HCT116 (cell line): ENCODE measurements around the gene LAMTOR1. TPM values are rescaled to one million over a fixed set of nuclear protein-coding genes. Genes with fewer than 3 reads are reported as not detected.

Source experiments
- ATAC-seq: fragments of 200-7000 bp; cut with Tn5 transposase; 2 replicates; pipeline ENCODE4 v1.9.1; 2020; ENCODE audit warnings: mild to moderate bottlenecking, moderate library complexity
- BruUV-seq: library from RNA; stranded (reverse); fragments of 400-500 nt; replicated peaks from 2 replicates; lab custom pipeline; 2021; lab: Mats Ljungman, UMichigan
- CTCF ChIA-PET: fragments of 300-600 bp; sonication (Branson Sonifier 250); formaldehyde crosslinking; loops from one replicate; lab custom pipeline; 2021; ENCODE audit warnings: antibody characterized with exemption; lab: Charles Lee
- POLR2A ChIA-PET: fragments of 300-600, 350-600 bp; sonication (Branson Sonifier 250); formaldehyde crosslinking; loops from one replicate; lab custom pipeline; 2021; ENCODE audit warnings: antibody characterized with exemption; lab: Charles Lee
- RAD21 ChIA-PET, 2 experiments: fragments of 300-600 bp; sonication (Branson Sonifier 250); formaldehyde crosslinking; loops; one replicate each; lab custom pipeline; 2023; ENCODE audit warnings: low total read pairs in 2 of 2; ENCODE audit not compliant: uncharacterized antibody in 2 of 2, unreplicated experiment in 2 of 2, low non-redundant PET in 1 of 2; lab: Charles Lee
- DNase-seq: peaks from one replicate; pipeline ENCODE4 v3.0.0-alpha.2; 2010; ENCODE audit warnings: low read depth, low spot score
- H2AFZ ChIP-seq: fragments of 200-600 bp; shearing (Covaris generic), sonication (generic); 2 replicates; pipeline ENCODE4 v1.6.1; 2017; ENCODE audit warnings: low read depth, mixed run types, mixed read lengths, antibody characterized with exemption, low read length; ENCODE audit not compliant: poor library complexity, severe bottlenecking
- H3K27ac ChIP-seq: 2 replicates; pipeline ENCODE4 v1.5.1; 2012; ENCODE audit warnings: low read depth, low read length
- H3K27me3 ChIP-seq: fragments of 200-600 bp; sonication (generic); 2 replicates; pipeline ENCODE4 v1.6.1; 2016; ENCODE audit warnings: mixed run types, low read length, mixed read lengths; ENCODE audit not compliant: insufficient read depth
- H3K36me3 ChIP-seq, 2 experiments: fragments of 200-500 bp in 1 of 2; fragments of 200-600 bp in 1 of 2; sonication (Bioruptor generic) in 1 of 2; sonication (generic) in 1 of 2; 2 replicates each; pipeline versions ENCODE4 v1.5.1 to v1.6.1; 2014 to 2016; ENCODE audit warnings: low read length in 2 of 2, inconsistent platforms in 1 of 2, mixed read lengths in 1 of 2, mixed run types in 1 of 2; ENCODE audit not compliant: insufficient read depth in 2 of 2, control insufficient read depth in 1 of 2
- H3K4me1 ChIP-seq, 2 experiments: fragments of 200-600 bp in 1 of 2; sonication (generic) in 1 of 2; 2 replicates each; pipeline versions ENCODE4 v1.5.1 to v1.6.1; 2012 to 2017; ENCODE audit warnings: low read length in 2 of 2, inconsistent platforms in 1 of 2, mild to moderate bottlenecking in 1 of 2, mixed read lengths in 1 of 2, mixed run types in 1 of 2, moderate library complexity in 1 of 2; ENCODE audit not compliant: insufficient read depth in 2 of 2, control insufficient read depth in 1 of 2
- H3K4me2 ChIP-seq: fragments of 200-600 bp; sonication (generic); 2 replicates; pipeline ENCODE4 v1.6.1; 2017; ENCODE audit warnings: mixed run types, low read length, mixed read lengths
- H3K4me3 ChIP-seq, 2 experiments: fragments of 200-600 bp in 1 of 2; sonication (generic) in 1 of 2; replicated peaks in 1 of 2; 2 replicates each; pipeline ENCODE4 v1.5.1; 2011 to 2016; ENCODE audit warnings: low read length in 2 of 2, control low read depth in 1 of 2, low read depth in 1 of 2, mild to moderate bottlenecking in 1 of 2, mixed read lengths in 1 of 2, mixed run types in 1 of 2
- H3K79me2 ChIP-seq: fragments of 200-600 bp; sonication (generic); 2 replicates; pipeline ENCODE4 v1.6.1; 2017; ENCODE audit warnings: mild to moderate bottlenecking, mixed run types, low read length, moderate library complexity, mixed read lengths; ENCODE audit not compliant: insufficient read depth
- H3K9ac ChIP-seq: fragments of 200-600 bp; sonication (generic); 2 replicates; pipeline ENCODE4 v1.6.1; 2016; ENCODE audit warnings: low read length, mixed read lengths
- H3K9me2 ChIP-seq: fragments of 200-600 bp; sonication (generic), shearing (Covaris generic); 2 replicates; pipeline ENCODE4 v1.6.1; 2017; ENCODE audit warnings: mixed run types, mild to moderate bottlenecking, moderate library complexity; ENCODE audit not compliant: insufficient read depth
- H3K9me3 ChIP-seq, 2 experiments: fragments of 200-500 bp in 1 of 2; fragments of 200-600 bp in 1 of 2; sonication (Bioruptor generic) in 1 of 2; sonication (generic) in 1 of 2; 2 replicates each; pipeline ENCODE4 v1.6.1; 2014 to 2017; ENCODE audit warnings: low read length in 2 of 2, mixed read lengths in 2 of 2, inconsistent platforms in 1 of 2, low read depth in 1 of 2, mild to moderate bottlenecking in 1 of 2, mixed run types in 1 of 2, moderate library complexity in 1 of 2; ENCODE audit not compliant: control insufficient read depth in 1 of 2, insufficient read depth in 1 of 2
- H4K20me1 ChIP-seq: fragments of 200-600 bp; sonication (generic), shearing (Covaris generic); 2 replicates; pipeline ENCODE4 v1.6.1; 2017; ENCODE audit warnings: mixed run types, mild to moderate bottlenecking, moderate library complexity; ENCODE audit not compliant: insufficient read depth
- CEBPB ChIP-seq: IDR thresholded peaks from 2 replicates; pipeline ENCODE4 v1.6.1; 2012; ENCODE audit warnings: low read depth
- CTCF ChIP-seq, 3 experiments: fragments of 200-600 bp in 1 of 3; sonication (generic) in 1 of 3; IDR thresholded peaks in 2 of 3; conservative IDR thresholded peaks in 1 of 3; 2 replicates each; pipeline ENCODE4 v1.5.1; 2012 to 2017; ENCODE audit warnings: low read depth in 2 of 3, low read length in 2 of 3, antibody characterized with exemption in 1 of 3, borderline replicate concordance in 1 of 3, control low read depth in 1 of 3, mild to moderate bottlenecking in 1 of 3, mixed read lengths in 1 of 3, mixed run types in 1 of 3, moderate library complexity in 1 of 3; ENCODE audit not compliant: insufficient read depth in 1 of 3
- ELF1 ChIP-seq: IDR thresholded peaks from 2 replicates; pipeline ENCODE4 v1.6.1; 2012; ENCODE audit warnings: low read depth, borderline replicate concordance
- MAX ChIP-seq: IDR thresholded peaks from 2 replicates; pipeline ENCODE4 v1.6.1; 2012
- ZBTB33 ChIP-seq: IDR thresholded peaks from 2 replicates; pipeline ENCODE4 v1.6.1; 2011; ENCODE audit warnings: mild to moderate bottlenecking, low read length, moderate library complexity; ENCODE audit not compliant: insufficient replicate concordance; ENCODE audit errors: extremely low read depth
- ZFX ChIP-seq: fragments of 450-650 bp; IDR thresholded peaks from 2 replicates; pipeline ENCODE4 v1.6.1; 2017
- intact Hi-C: fragments of 100-400 bp; cut with micrococcal nuclease; formaldehyde crosslinking; loops from 2 replicates; pipeline ENCODE4 v1.10.0; 2022
- total RNA-seq: library from RNA; stranded (reverse); gene quantifications from one replicate; pipeline ENCODE4 v1.2.1, GENCODE V29; 2021; ENCODE audit not compliant: unreplicated experiment

LAMTOR1 gene
- total RNA-seq, 1 experiment from 2014 or later = 63.9 TPM

GRCh38 chr11:72140661-72141060 lies 37.6 kb upstream of the LAMTOR1 start:
- POLR2A ChIA-PET = no interaction called here
- no peaks in the 10 kb centered on the region for H3K79me2 ChIP-seq
- CTCF ChIA-PET = no interaction called here
- no peaks in the 10 kb centered on the region for H3K36me3 ChIP-seq
- H2AFZ ChIP-seq = no peak overlapping the region
- DNase-seq = no peak
- no peaks in the 10 kb centered on the region for H3K9me3 ChIP-seq
- H3K9me2 ChIP-seq = no peaks in the 10 kb centered on the region
- H3K4me2 ChIP-seq = no peak overlapping the region
- no peak overlapping the region for H3K27ac ChIP-seq
- peaks cover 0 to 14% of the 10 kb centered on the region in 2 experiments; a peak in 1 of 4 replicates for H3K4me1 ChIP-seq
- no peak overlapping the region for H3K9ac ChIP-seq
- H3K4me3 ChIP-seq = no peak overlapping the region
- RAD21 ChIA-PET = interaction anchor here in 1 of 2 experiments (0.7 kb wide), 1 partner anchor 116 kb away, joined by 5 read pairs; no protein-coding TSS in a partner anchor
- H3K27me3 ChIP-seq = no peaks in the 10 kb centered on the region
- no TSS peak for BruUV-seq
- H4K20me1 ChIP-seq = no peaks in the 10 kb centered on the region
- intact Hi-C loops = no loop called here
- no peak for ATAC-seq
- TF ChIP-seq ZFX (no peak), CTCF (IDR thresholded peaks at IDR 0.05 in 2 of 3, conservative IDR thresholded peaks at IDR 0.05 in 1 of 3; ENCODE audit: borderline replicate concordance in 1 of 3, insufficient read depth in 1 of 3, low read depth in 2 of 3, low read length in 2 of 3) (no peak), CEBPB (no peak), ELF1 (no peak), MAX (no peak), ZBTB33 (no peak)
